HEK293T (cell line): ENCODE measurements around the gene ZSWIM9.

Experiments used
- BHLHE40 ChIP-seq: fragments of 450-650 bp; IDR thresholded peaks from 2 replicates; pipeline ENCODE4 v1.6.1; 2016; ENCODE audit warnings: mild to moderate bottlenecking, moderate library complexity, borderline replicate concordance
- FOXM1 ChIP-seq: fragments of 450-650 bp; IDR thresholded peaks from 2 replicates; pipeline ENCODE4 v1.6.1; 2017; ENCODE audit warnings: mild to moderate bottlenecking, borderline replicate concordance
- LEF1 ChIP-seq: fragments of 450-650 bp; IDR thresholded peaks from 2 replicates; pipeline ENCODE4 v1.6.1; 2017; ENCODE audit warnings: mild to moderate bottlenecking, borderline replicate concordance
- SP1 ChIP-seq: fragments of 450-650 bp; IDR thresholded peaks from 2 replicates; pipeline ENCODE4 v1.6.1; 2017
- TARDBP ChIP-seq: fragments of 450-650 bp; IDR thresholded peaks from 2 replicates; pipeline ENCODE4 v1.6.1; 2016

DNA sequence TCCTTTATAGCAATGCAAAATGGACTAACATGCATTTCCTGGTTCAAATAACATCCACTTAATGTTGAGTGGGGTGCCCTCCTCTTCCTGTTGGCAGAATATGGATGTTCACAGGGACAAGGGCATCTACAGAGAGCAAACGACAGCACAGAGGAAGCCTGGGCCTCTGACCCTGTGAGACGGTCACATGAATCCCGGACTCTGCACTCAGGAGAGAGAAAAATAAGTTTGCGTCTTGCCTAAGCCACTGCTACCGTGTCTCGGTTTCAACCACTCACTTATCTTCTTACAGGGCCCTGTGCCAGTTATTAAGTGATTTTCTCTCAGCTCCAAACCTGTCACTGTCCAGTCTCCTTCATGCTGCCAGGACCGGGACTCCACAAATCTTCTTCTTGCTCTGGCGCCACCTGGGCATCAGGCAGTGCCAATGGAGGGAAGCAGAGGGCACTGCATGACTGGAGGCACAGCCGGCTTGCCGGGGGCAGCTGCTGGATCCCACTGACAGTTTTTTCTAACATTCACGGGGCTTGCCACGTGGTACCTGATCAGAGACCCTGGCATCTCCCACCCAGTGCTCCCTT, 12.2 kb upstream of the ZSWIM9 start:
- TF ChIP-seq BHLHE40 = no peak
- no peak for TF ChIP-seq FOXM1
- TF ChIP-seq TARDBP = no peak
- no peak for TF ChIP-seq SP1
- no peak for TF ChIP-seq LEF1
